WTC11 (cell line): ENCODE data around the gene CEP76. TPM values are rescaled to one million over a fixed set of nuclear protein-coding genes. Genes with fewer than 3 reads are reported as not detected.
"Not testable (repeated sequence)": the region's sequence is repeated elsewhere in the genome, so short reads cannot be mapped to it uniquely, and the experiment has no call there.

Source experiments
- ATAC-seq: fragments of 200-7000 bp; cut with Tn5 transposase; 2 replicates; pipeline ENCODE4 v1.10.0; 2021; ENCODE audit warnings: mild to moderate bottlenecking, moderate library complexity
- CTCF ChIA-PET: fragments of 300-600 bp; sonication (Branson Sonifier 250); formaldehyde crosslinking; loops from one replicate; lab custom pipeline; 2021; ENCODE audit warnings: antibody characterized with exemption; lab: Charles Lee
- POLR2A ChIA-PET: fragments of 350-600 bp; sonication (Branson Sonifier 250); formaldehyde crosslinking; loops from one replicate; lab custom pipeline; 2021; ENCODE audit warnings: antibody characterized with exemption; lab: Charles Lee
- DNase-seq: peaks from one replicate; pipeline ENCODE4 v3.0.0; 2021; ENCODE audit warnings: low spot score
- H3K27ac Mint-ChIP-seq: 2 replicates; pipeline ENCODE4 v1.8.0; 2021; ENCODE audit warnings: mixed read lengths
- H3K27me3 Mint-ChIP-seq: 2 replicates; pipeline ENCODE4 v1.8.0; 2021; ENCODE audit warnings: low read depth, mild to moderate bottlenecking, moderate library complexity, mixed read lengths
- H3K36me3 Mint-ChIP-seq: 2 replicates; pipeline ENCODE4 v1.8.0; 2021; ENCODE audit warnings: mixed read lengths
- H3K4me1 Mint-ChIP-seq: 2 replicates; pipeline ENCODE4 v1.8.0; 2022; ENCODE audit warnings: mixed read lengths
- H3K4me3 Mint-ChIP-seq: 2 replicates; pipeline ENCODE4 v1.8.0; 2021; ENCODE audit warnings: mild to moderate bottlenecking, moderate library complexity, mixed read lengths
- H3K9me3 Mint-ChIP-seq: 2 replicates; pipeline ENCODE4 v1.8.0; 2021; ENCODE audit warnings: mixed read lengths
- ATF3 ChIP-seq: sonication (generic); formaldehyde crosslinking; conservative IDR thresholded peaks from 2 replicates; pipeline ENCODE4 v1.8.1; 2022; ENCODE audit warnings: mild to moderate bottlenecking, missing genetic modification reagents
- CREM ChIP-seq: sonication (generic); formaldehyde crosslinking; IDR thresholded peaks from 2 replicates; pipeline ENCODE4 v1.8.1; 2022; ENCODE audit warnings: mild to moderate bottlenecking, missing genetic modification reagents, moderate library complexity
- FOXJ3 ChIP-seq: sonication (generic); formaldehyde crosslinking; IDR thresholded peaks from 2 replicates; pipeline ENCODE4 v1.9.0; 2021; ENCODE audit warnings: missing genetic modification reagents, mild to moderate bottlenecking, borderline replicate concordance
- FOXP1 ChIP-seq: sonication (generic); formaldehyde crosslinking; IDR thresholded peaks from 2 replicates; pipeline ENCODE4 v1.8.0; 2022; ENCODE audit warnings: missing genetic modification reagents, mild to moderate bottlenecking, moderate library complexity, borderline replicate concordance
- GRHL2 ChIP-seq: fragments of 250-450 bp; sonication (Bioruptor Pico); IDR thresholded peaks from 2 replicates; pipeline ENCODE4 v1.8.0; 2022; ENCODE audit warnings: mild to moderate bottlenecking, moderate library complexity; ENCODE audit not compliant: insufficient replicate concordance, severe bottlenecking
- JUN ChIP-seq: sonication (generic); formaldehyde crosslinking; IDR thresholded peaks from 2 replicates; pipeline ENCODE4 v1.8.0; 2023; ENCODE audit warnings: mild to moderate bottlenecking, missing genetic modification reagents
- KAT7 ChIP-seq: sonication (generic); formaldehyde crosslinking; IDR thresholded peaks from 2 replicates; pipeline ENCODE4 v1.8.1; 2023; ENCODE audit warnings: missing genetic modification reagents, mild to moderate bottlenecking, borderline replicate concordance
- MYBL2 ChIP-seq: sonication (generic); formaldehyde crosslinking; IDR thresholded peaks from 2 replicates; pipeline ENCODE4 v1.8.1; 2023; ENCODE audit warnings: mild to moderate bottlenecking, moderate library complexity, missing genetic modification reagents
- PRDM15 ChIP-seq: sonication (generic); formaldehyde crosslinking; IDR thresholded peaks from 2 replicates; pipeline ENCODE4 v1.8.0; 2022; ENCODE audit warnings: missing genetic modification reagents
- PREB ChIP-seq: sonication (generic); formaldehyde crosslinking; IDR thresholded peaks from 2 replicates; pipeline ENCODE4 v1.8.1; 2022; ENCODE audit warnings: mild to moderate bottlenecking, missing genetic modification reagents, moderate library complexity, borderline replicate concordance
- RORB ChIP-seq: fragments of 250-450 bp; sonication (Bioruptor Pico); IDR thresholded peaks from 2 replicates; pipeline ENCODE4 v1.9.0; 2021; ENCODE audit warnings: mild to moderate bottlenecking
- SOX15 ChIP-seq: fragments of 250-450 bp; sonication (Bioruptor Pico); IDR thresholded peaks from 2 replicates; pipeline ENCODE4 v1.9.0; 2021; ENCODE audit warnings: mild to moderate bottlenecking
- SP1 ChIP-seq: sonication (generic); formaldehyde crosslinking; conservative IDR thresholded peaks from 2 replicates; pipeline ENCODE4 v1.8.1; 2022; ENCODE audit warnings: missing genetic modification reagents
- ZNF121 ChIP-seq: sonication (generic); formaldehyde crosslinking; IDR thresholded peaks from 2 replicates; pipeline ENCODE4 v1.8.0; 2023; ENCODE audit warnings: missing genetic modification reagents
- ZNF425 ChIP-seq: fragments of 250-450 bp; sonication (Bioruptor Pico); conservative IDR thresholded peaks from 2 replicates; pipeline ENCODE4 v1.9.0; 2021; ENCODE audit warnings: mild to moderate bottlenecking
- ZNF532 ChIP-seq: fragments of 250-450 bp; sonication (Bioruptor Pico); IDR thresholded peaks from 2 replicates; pipeline ENCODE4 v1.9.0; 2021; ENCODE audit warnings: mild to moderate bottlenecking, borderline replicate concordance
- ZSCAN18 ChIP-seq: fragments of 250-450 bp; sonication (Bioruptor Pico); IDR thresholded peaks from 2 replicates; pipeline ENCODE4 v2.1.2; 2022; ENCODE audit warnings: mild to moderate bottlenecking, moderate library complexity
- total RNA-seq: library from RNA; stranded (reverse); gene quantifications from 3 replicates; pipeline ENCODE4 v1.2.3, GENCODE V29; 2021

The CEP76 gene
- total RNA-seq, 1 experiment from 2014 or later, result 16.9 TPM

- ChIA-PET CTCF (no interaction called here), POLR2A (no interaction called here)
- Mint-ChIP-seq H3K27ac (no peak overlapping the region), H3K4me3 (no peak overlapping the region), H3K36me3 (no peaks in the 10 kb centered on the region), H3K9me3 (no peaks in the 10 kb centered on the region), H3K4me1 (peaks cover 46% of the 10 kb centered on the region), H3K27me3 (no peaks in the 10 kb centered on the region)
- no peak for TF ChIP-seq PREB
- no peak for TF ChIP-seq ZSCAN18 (CRISPR knock-in tag)
- no peak for TF ChIP-seq FOXP1 (CRISPR knock-in tag)
- TF ChIP-seq ZNF532 (CRISPR knock-in tag), result no peak
- TF ChIP-seq SOX15 (CRISPR knock-in tag), result no peak
- no peak for TF ChIP-seq FOXJ3 (CRISPR knock-in tag)
- TF ChIP-seq SP1 (CRISPR knock-in tag), result no peak
- TF ChIP-seq GRHL2, result no peak
- no peak for TF ChIP-seq JUN (CRISPR knock-in tag)
- TF ChIP-seq CREM (CRISPR knock-in tag), result no peak
- no peak for TF ChIP-seq PRDM15 (CRISPR knock-in tag)
- no peak for DNase-seq
- ATAC-seq, result no peak
Measured at GRCh38 chr18:12645254-12645653, 57.3 kb downstream of the CEP76 start.

- POLR2A ChIA-PET, H3K9me3 Mint-ChIP-seq, H3K36me3 Mint-ChIP-seq, ATAC-seq, DNase-seq, H3K27me3 Mint-ChIP-seq, H3K27ac Mint-ChIP-seq, H3K4me3 Mint-ChIP-seq: not testable (repeated sequence)
- peaks cover 41% of the 10 kb centered on the region for H3K4me1 Mint-ChIP-seq
- CTCF ChIA-PET, result interaction anchor here (0.6 to 0.7 kb wide), 2 partner anchors 248 to 250 kb away, joined by 3 read pairs; no protein-coding TSS in a partner anchor
Measured at GRCh38 chr18:12643756-12644155, 58.8 kb downstream of the CEP76 start.

- ATAC-seq (no peak), DNase-seq (no peak)
- H3K27me3 Mint-ChIP-seq, result no peaks in the 10 kb centered on the region
- CTCF ChIA-PET, result interaction anchor here (0.8 kb wide), 1 partner anchor 101 kb away, joined by 3 read pairs; no protein-coding TSS in a partner anchor
- no peak overlapping the region for H3K4me3 Mint-ChIP-seq
- H3K27ac Mint-ChIP-seq, result no peak overlapping the region
- peaks cover 23% of the 10 kb centered on the region for H3K4me1 Mint-ChIP-seq
- no peaks in the 10 kb centered on the region for H3K9me3 Mint-ChIP-seq
- POLR2A ChIA-PET, result no interaction called here
- no peaks in the 10 kb centered on the region for H3K36me3 Mint-ChIP-seq
- TF ChIP-seq KAT7 (CRISPR knock-in tag), result no peak
- TF ChIP-seq ZNF121, result no peak
- TF ChIP-seq MYBL2 (CRISPR knock-in tag), result no peak
- no peak for TF ChIP-seq RORB
- TF ChIP-seq ZNF425 (CRISPR knock-in tag), result no peak
- no peak for TF ChIP-seq ATF3 (CRISPR knock-in tag)
Measured at GRCh38 chr18:12640881-12641200, 61.7 kb downstream of the CEP76 start.
